ENCODE results near the gene PHLDB3.

- TF ChIP-seq CTCF (IDR thresholded peaks at IDR 0.05; ENCODE audit: poor library complexity) (no peak), EZH2phosphoT487 (IDR thresholded peaks at IDR 0.05; ENCODE audit: low read depth, severe bottlenecking, unreplicated experiment) (no peak), EZH2 (IDR thresholded peaks at IDR 0.05; ENCODE audit: borderline replicate concordance) (no peak)
Observed at GRCh38 chr19:43505186-43505456, 575 bp upstream of the PHLDB3 start.

Data from hepatocyte (in vitro differentiated cells).